Measurements from ENCODE around the gene ZNF503.

DNA sequence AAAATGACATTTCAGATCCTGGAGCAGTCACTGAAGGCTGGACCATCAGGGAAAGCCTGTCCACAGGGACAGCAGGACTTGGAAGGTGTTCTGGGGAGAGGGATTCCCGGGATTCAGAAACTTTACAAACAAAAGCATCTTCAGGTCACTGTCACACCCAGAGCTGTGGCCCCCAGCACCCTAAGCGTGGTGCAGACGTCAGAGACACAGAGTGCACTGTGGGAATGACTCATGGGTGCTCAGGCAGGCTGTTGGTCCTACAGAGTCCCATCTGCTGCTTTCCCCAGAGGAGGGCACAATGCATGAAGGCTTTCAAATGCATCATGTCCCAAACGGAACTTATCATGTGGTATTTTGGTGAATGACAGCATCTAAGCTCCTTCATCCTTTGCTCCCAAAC, 16.7 kb upstream of the ZNF503 start:
- TF ChIP-seq CTCF (IDR thresholded peaks at IDR 0.05; ENCODE audit: low read depth, low read length) (no peak), EZH2phosphoT487 (IDR thresholded peaks at IDR 0.05; ENCODE audit: low read depth) (no peak)

All from OCI-LY3 (cell line).